ENCODE results near the gene VPS13D.

DNA sequence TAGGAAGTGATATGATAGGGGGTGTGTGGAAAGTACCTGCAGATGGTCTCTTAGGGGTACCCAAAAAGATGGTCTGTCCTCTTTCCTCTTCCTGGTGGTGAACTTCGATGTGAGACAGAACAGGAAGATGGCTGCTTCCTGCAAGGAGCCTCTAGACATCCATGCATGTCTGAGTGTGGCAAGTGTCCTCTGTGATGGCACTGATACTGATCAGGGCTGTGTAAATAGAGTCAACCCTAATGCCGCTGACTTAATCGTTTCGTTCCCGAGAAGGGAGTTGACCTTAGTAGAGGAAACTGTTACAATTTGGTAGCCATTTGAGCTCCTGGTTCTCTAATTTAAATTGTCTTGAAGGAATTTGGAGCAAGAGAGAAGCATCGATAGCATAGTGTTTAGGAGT is 168.6 kb downstream of the VPS13D start:
- TF ChIP-seq, protein P1, sequence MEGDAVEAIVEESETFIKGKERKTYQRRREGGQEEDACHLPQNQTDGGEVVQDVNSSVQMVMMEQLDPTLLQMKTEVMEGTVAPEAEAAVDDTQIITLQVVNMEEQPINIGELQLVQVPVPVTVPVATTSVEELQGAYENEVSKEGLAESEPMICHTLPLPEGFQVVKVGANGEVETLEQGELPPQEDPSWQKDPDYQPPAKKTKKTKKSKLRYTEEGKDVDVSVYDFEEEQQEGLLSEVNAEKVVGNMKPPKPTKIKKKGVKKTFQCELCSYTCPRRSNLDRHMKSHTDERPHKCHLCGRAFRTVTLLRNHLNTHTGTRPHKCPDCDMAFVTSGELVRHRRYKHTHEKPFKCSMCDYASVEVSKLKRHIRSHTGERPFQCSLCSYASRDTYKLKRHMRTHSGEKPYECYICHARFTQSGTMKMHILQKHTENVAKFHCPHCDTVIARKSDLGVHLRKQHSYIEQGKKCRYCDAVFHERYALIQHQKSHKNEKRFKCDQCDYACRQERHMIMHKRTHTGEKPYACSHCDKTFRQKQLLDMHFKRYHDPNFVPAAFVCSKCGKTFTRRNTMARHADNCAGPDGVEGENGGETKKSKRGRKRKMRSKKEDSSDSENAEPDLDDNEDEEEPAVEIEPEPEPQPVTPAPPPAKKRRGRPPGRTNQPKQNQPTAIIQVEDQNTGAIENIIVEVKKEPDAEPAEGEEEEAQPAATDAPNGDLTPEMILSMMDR (IDR thresholded peaks at IDR 0.05) = no peak
- TF ChIP-seq POLR2A (IDR thresholded peaks at IDR 0.05) = no peak

Measured in thyroid gland (tissue), 4 donors.